Measurements from ENCODE around the gene ZNRF1.

ZNRF1 gene

GRCh38 chr16:75099738-75100602, 101.1 kb downstream of the ZNRF1 start:
- DNase-seq (ENCODE audit: low read depth) = no peak

DNA sequence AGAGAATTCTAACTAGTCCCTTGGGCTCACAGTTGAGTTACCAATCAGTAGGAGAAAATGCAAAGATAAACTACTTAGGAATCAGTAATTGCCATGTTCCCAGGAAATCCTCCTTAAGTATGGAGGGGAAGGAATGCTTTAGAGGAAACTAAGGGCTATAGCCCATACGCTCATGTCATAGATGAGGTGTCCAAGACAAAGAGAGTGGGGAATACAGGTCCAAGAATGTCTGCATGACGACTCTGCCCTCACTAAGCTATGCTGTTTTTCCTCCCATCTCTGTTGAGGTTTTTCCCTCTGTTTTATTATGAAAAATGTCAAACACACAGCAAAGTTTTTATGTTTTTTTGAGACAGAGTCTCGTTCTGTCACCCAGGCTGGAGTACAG, 101.8 kb downstream of the ZNRF1 start:
- no peak for DNase-seq (ENCODE audit: low read depth)

DNA sequence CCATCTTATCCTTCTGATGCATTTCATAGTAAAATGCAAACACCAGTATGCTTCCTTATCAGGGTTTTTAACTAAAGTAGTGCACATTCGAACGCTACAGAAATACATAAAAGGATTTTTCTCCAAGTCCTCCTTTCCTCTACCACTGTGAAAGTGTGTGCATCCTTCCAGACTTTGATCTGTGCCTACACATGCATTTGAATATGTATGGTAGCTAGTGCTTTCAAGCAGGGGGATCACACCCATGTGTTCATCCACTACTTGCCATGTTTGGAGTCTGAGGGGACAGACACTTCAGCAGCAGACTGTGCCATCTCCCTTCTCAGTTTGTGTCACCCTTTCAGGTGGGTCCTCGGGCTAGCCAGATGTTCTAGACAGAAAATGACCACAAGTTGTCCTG, 102.8 kb downstream of the ZNRF1 start:
- DNase-seq (ENCODE audit: low read depth) = no peak

- no peak for DNase-seq (ENCODE audit: low read depth)
Measured at GRCh38 chr16:75102595-75102994, 103.8 kb downstream of the ZNRF1 start.

- DNase-seq (ENCODE audit: low read depth) = no peak
Measured at GRCh38 chr16:75103994-75104393, 105.2 kb downstream of the ZNRF1 start.

GRCh38 chr16:75104836-75105235, 106.0 kb downstream of the ZNRF1 start:
- DNase-seq (ENCODE audit: low read depth) = no peak

DNA sequence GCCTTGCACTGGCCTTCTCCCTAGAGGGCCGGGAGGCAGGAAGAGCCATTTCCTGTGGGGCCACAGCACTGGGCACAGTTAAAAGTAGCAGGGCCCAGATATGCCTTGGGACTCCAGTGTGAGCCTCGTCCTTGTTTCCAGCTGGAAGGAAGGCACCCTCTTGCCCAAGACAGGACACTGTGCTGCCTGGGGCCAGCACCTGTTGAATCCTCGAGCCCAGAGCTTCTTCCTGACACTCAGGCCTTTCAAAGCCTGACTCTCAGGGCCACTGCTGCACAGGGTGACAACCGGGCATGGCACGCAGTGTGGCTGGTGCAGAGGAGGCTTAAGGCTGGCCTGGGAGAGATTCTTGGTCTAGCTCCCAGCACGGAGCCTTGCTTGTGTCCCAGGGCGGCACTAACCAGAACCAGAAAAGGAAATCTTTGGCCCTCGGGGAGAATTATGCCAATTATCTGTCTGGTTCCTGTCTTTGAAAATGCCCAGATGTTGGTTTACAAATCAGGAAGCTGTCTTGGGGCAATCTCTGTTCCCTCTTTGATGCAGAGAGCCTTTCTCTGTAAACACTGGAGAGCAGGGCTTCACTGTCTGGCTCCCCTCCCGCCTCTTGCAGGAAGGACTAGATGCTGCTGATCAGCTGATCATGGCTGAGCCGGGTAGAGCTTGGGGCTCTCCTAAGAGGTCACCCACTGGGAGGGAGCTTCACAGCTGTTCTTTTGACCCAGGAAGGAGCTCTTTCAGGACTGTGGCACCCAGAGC, 106.7 kb downstream of the ZNRF1 start:
- no peak for DNase-seq (ENCODE audit: low read depth)

GRCh38 chr16:75106351-75107274, 107.8 kb downstream of the ZNRF1 start:
- no peak for DNase-seq (ENCODE audit: low read depth)

DNA sequence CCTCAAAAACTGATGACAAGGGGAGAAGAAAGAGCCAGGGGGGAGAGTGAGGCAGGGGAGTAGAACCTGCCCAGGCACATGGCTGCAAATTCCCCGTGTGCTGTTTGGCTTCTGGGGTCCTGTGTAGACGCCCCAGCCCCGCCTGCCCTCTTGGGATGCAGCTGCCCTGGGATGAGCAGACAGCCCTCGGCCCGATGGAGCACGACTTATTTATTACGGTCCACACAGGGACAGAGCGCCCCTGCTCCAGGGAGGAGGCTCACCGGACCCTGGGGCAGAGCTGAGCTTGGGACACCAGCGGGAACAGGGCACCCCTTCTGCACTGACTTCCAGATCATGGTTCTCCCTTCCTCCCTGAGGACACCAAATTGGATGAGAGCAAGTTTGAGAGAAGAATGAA, 108.7 kb downstream of the ZNRF1 start:
- no peak for DNase-seq (ENCODE audit: low read depth)

- DNase-seq (ENCODE audit: low read depth) = peak; percentile 73
Measured at GRCh38 chr16:75108792-75109731, 110.2 kb downstream of the ZNRF1 start.

DNA sequence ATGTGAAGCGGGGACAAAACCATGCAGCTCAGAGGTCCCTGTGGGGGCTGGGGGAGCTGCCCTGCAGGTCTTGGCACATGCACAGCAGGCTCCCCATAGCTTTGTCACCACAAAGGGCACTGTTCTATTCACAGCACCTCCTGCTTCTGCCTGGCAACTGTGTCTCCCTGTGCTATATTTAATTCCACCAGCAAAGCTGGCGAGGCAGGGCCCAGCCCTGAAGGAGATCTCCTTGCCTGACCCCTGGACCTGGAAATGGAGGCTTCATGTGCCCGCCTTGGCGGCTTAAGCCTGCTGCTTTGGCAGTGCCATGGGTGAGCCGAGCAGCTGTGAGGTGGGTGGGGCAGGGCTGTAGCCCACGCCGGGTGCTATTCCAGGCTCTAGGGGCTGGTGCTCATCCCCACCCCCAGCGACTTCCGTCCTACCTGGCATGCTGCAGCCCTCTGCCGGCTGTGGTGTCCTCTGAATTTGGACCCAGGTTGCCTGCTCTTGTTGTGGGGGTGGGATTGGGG, 111.0 kb downstream of the ZNRF1 start:
- DNase-seq (ENCODE audit: low read depth) = no peak

DNA sequence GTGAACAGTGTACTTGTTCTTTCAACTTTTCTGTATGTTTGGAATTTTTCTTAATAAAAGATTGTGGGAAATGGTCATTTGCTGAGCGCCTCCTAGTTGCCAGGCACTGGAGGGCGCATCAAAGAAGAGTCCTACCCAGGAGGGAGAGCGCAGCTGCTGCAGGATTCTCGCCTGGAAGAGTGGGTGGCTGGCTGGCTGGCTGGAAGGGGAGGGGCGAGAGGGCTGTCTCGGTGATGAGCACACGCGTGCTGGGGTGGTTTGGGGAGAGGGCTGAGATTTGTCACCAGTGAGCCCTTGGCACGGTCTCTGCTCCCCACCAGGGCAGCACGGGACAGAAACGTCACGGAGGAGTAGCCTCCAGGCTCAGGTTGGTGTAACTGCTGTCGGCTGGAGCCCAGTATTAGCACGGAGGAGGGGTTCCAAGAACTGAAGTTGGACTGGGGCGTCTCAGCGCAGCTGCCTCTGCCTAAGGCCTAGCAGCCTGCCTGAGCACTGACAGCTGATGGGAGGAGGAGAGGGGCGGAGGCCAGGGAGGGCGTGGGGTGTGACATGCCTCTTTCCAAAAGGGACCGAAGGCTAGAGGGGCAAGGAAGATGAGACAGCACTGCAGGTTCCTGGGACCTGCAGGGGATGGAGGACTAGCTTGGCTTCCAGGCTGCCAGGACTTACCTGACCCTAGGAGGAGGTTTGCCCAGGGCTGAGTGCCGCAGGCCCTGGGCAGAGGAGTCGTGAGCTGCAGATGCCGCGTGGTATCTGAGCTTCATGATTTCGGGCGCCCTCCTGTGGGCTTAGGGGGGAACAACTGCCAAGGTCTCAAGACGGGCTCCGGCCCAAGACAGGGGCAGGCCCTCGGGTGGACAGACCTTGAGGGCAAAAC, 112.1 kb downstream of the ZNRF1 start:
- DNase-seq (ENCODE audit: low read depth) = peak; percentile 79

DNA sequence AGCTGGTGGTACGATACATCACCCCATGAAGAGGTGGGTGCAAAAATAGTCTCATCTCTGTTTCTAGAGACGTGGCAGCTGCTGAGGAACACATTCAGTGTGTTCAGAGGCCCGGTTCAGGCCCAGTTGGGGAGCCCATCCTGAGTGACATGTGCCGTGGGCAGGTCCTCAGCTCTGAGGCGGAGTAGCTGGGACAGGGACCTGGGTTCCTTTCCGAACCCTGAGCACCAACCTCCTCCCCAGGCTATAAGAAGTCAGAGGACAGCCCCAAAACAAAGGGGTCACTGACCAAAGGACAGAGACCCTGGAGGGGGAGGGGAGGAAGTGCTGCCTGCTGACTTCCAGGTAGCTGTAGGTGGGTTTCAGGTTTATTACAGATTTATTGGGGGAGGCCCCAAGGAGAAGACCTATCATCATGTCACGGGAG, 112.7 kb downstream of the ZNRF1 start:
- DNase-seq (ENCODE audit: low read depth) = no peak

DNA sequence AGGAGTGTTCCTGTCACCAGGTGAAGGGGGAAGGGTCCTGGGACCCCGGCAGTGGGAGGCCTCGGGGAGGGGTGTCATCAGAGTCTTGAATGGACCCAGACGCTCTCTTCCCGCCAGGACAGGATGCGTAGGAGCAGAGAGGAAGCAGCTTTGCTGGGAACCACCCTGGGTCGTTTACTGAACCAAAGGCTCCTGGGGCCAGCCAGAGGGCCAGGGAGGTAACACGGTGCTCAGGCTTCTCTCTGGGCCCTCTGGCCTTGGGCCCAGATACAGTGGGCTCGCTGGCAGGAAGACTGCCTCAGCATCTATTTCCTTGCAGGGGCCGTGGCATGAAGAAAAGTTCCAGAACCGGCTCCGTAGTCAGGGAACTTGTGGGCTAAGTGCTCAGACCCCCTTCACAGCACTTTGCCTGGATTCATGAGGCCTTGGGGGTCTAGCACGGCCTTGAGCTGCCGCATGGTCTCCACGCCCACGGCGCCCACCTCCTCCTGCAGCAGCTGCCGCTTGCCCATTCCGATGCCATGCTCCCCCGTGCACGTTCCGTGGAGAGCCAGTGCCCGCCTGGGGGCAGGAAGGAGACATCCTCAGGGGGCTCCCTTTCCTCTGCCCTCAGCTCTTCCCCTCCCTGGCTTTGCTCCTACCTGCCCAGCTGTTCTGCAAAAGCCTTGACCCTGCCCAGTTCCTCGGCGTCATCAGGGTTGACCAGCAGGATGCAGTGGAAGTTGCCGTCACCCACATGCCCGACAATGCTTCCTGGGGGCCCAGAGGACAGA, 113.3 kb downstream of the ZNRF1 start:
- no peak for DNase-seq (ENCODE audit: low read depth)

- no peak for DNase-seq (ENCODE audit: low read depth)
Measured at GRCh38 chr16:75112734-75113491, 114.1 kb downstream of the ZNRF1 start.

DNA sequence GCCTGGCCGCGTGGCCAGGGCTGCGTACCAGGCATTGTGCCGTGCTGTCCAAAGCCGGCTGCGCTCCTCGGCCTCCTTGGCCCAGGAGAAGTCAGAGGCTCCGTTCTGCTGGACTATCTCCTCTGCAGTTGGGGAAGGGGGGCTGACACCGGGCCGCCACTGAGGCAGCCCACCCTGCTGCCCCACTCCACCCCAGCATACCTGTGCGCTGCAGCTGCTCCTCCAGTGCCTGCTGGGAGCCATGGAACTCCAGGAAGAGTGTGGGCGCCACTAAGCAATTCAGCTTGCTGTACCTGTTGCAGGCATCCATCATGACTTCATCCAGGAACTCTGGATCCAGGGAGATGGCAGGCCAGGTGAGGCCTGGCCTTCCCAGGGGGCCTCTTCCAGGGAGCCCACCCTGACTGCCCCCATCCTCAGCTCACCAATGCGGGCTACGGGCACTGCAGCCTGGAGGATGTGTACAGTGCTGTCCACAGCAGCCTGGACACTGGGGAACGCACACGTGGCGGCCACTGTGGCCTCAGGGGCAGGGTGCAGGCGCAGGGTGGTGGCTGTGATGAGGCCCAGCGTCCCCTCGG, 114.8 kb downstream of the ZNRF1 start:
- no peak for DNase-seq (ENCODE audit: low read depth)

GRCh38 chr16:75114179-75114945, 115.5 kb downstream of the ZNRF1 start:
- no peak for DNase-seq (ENCODE audit: low read depth)

Data from GM04504 (cell line).